DOHH2 (cell line): ENCODE measurements around the gene PDE6B.
A peak's percentile ranks its signal among the peaks of the same experiment; 100 is the strongest.

Source experiments
- H3F3A ChIP-seq: fragments of 200-600 bp; sonication (generic), shearing (Covaris generic); 2 replicates; pipeline ENCODE4 v1.6.0; 2016; ENCODE audit warnings: antibody characterized with exemption, mild to moderate bottlenecking; ENCODE audit not compliant: control insufficient read depth, insufficient read depth
- H3K27ac ChIP-seq: fragments of 200-600 bp; sonication (generic); 2 replicates; pipeline ENCODE4 v1.5.1; 2014; ENCODE audit warnings: low read depth, mild to moderate bottlenecking, low read length, moderate library complexity
- H3K27me3 ChIP-seq: fragments of 200-600 bp; sonication (generic); 2 replicates; pipeline ENCODE4 v1.6.1; 2014; ENCODE audit warnings: mild to moderate bottlenecking, low read length, mixed read lengths; ENCODE audit not compliant: control insufficient read depth
- H3K36me3 ChIP-seq: fragments of 200-600 bp; sonication (generic); 2 replicates; pipeline ENCODE4 v1.6.1; 2014; ENCODE audit warnings: mild to moderate bottlenecking, low read length, moderate library complexity, mixed read lengths; ENCODE audit not compliant: control insufficient read depth
- H3K4me1 ChIP-seq: fragments of 200-600 bp; sonication (generic); 2 replicates; pipeline ENCODE4 v1.6.1; 2014; ENCODE audit warnings: mild to moderate bottlenecking, low read length, mixed read lengths; ENCODE audit not compliant: control insufficient read depth
- H3K4me2 ChIP-seq: fragments of 200-600 bp; sonication (generic); 2 replicates; pipeline ENCODE4 v1.6.0; 2014; ENCODE audit warnings: mild to moderate bottlenecking, low read length, moderate library complexity
- H3K4me3 ChIP-seq: fragments of 200-600 bp; sonication (generic); 2 replicates; pipeline ENCODE4 v1.5.1; 2014; ENCODE audit warnings: mild to moderate bottlenecking, low read length, mixed read lengths
- H3K79me2 ChIP-seq: fragments of 200-600 bp; sonication (generic); 2 replicates; pipeline ENCODE4 v1.6.1; 2014; ENCODE audit warnings: mild to moderate bottlenecking, low read length, mixed read lengths; ENCODE audit not compliant: control insufficient read depth
- H3K9me2 ChIP-seq: fragments of 200-600 bp; sonication (generic); replicated peaks from 2 replicates; pipeline ENCODE4 v1.6.1; 2014; ENCODE audit warnings: mild to moderate bottlenecking, low read length, mixed read lengths; ENCODE audit not compliant: control insufficient read depth
- H3K9me3 ChIP-seq: fragments of 200-600 bp; sonication (generic); 2 replicates; pipeline ENCODE4 v1.6.1; 2014; ENCODE audit warnings: antibody characterized with exemption, low read length, mixed read lengths; ENCODE audit not compliant: control insufficient read depth, insufficient read depth
- H4K20me1 ChIP-seq: fragments of 200-600 bp; sonication (generic); 2 replicates; pipeline ENCODE4 v1.6.0; 2014; ENCODE audit warnings: low read depth, mild to moderate bottlenecking, antibody characterized with exemption, low read length, moderate library complexity; ENCODE audit not compliant: control insufficient read depth, insufficient read depth
- EZH2phosphoT487 ChIP-seq: fragments of 200-600 bp; sonication (generic); IDR thresholded peaks from 2 replicates; pipeline ENCODE4 v1.6.1; 2017; ENCODE audit warnings: borderline replicate concordance, mild to moderate bottlenecking, antibody characterized with exemption, low read length, moderate library complexity, mixed read lengths
- TF ChIP-seq, protein P1 (sequence below): fragments of 200-600 bp; sonication (generic); IDR thresholded peaks from one replicate; pipeline ENCODE4 v1.5.1; 2014; ENCODE audit warnings: antibody characterized with exemption, mild to moderate bottlenecking, low read depth, low read length; ENCODE audit not compliant: poor library complexity, severe bottlenecking

The PDE6B gene

DNA sequence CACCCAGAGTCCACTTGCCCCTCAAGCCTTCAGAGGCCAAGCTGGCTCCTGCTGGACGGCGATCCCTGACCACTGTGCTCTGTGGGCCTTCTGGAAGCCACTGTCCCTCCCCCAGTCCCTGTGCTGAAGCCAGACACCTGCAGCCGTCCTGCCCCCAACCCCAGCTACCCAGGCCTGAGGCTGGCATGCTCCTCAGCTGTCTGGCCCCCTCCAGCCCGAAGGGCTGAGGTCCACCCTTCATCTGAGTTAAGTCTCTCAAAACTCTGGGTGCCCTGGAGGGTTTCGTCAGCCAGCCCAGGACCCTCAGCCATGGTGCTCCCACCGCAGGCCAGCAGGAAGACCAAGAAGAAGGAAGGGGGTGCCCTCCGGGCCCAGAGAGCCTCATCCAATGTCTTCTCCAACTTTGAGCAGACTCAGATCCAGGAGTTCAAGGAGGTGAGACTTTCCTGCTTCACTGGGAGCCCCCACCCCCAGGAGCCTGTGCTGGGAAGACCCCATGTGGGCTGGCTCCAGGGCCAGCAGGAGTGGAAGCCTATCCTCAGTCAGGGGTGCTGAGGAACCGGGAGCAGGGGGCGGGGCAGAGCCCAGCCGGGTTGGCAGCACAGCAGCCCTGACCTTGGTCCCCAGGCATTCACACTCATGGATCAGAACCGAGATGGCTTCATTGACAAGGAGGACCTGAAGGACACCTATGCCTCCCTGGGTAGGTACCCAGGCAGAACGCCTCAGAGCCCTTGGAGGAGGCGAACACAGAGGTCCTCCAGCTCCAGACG is 53.1 kb downstream of the PDE6B start:
- H3K27me3 ChIP-seq, result no peaks in the 10 kb centered on the region
- peaks cover 10% of the 10 kb centered on the region for H3F3A ChIP-seq
- peaks cover 13% of the 10 kb centered on the region for H3K36me3 ChIP-seq
- H3K27ac ChIP-seq, result no peak overlapping the region
- TF ChIP-seq, protein P1, sequence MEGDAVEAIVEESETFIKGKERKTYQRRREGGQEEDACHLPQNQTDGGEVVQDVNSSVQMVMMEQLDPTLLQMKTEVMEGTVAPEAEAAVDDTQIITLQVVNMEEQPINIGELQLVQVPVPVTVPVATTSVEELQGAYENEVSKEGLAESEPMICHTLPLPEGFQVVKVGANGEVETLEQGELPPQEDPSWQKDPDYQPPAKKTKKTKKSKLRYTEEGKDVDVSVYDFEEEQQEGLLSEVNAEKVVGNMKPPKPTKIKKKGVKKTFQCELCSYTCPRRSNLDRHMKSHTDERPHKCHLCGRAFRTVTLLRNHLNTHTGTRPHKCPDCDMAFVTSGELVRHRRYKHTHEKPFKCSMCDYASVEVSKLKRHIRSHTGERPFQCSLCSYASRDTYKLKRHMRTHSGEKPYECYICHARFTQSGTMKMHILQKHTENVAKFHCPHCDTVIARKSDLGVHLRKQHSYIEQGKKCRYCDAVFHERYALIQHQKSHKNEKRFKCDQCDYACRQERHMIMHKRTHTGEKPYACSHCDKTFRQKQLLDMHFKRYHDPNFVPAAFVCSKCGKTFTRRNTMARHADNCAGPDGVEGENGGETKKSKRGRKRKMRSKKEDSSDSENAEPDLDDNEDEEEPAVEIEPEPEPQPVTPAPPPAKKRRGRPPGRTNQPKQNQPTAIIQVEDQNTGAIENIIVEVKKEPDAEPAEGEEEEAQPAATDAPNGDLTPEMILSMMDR, result no peak
- peaks cover 15% of the 10 kb centered on the region for H3K79me2 ChIP-seq
- no peaks in the 10 kb centered on the region for H3K9me3 ChIP-seq
- H3K4me1 ChIP-seq, result peaks cover 59% of the 10 kb centered on the region
- no peaks in the 10 kb centered on the region for H3K9me2 ChIP-seq
- H3K4me3 ChIP-seq, result no peak overlapping the region
- no peaks in the 10 kb centered on the region for H4K20me1 ChIP-seq
- H3K4me2 ChIP-seq, result peak overlapping the region; percentile 95; the same call in 1 of the 2 replicates

DNA sequence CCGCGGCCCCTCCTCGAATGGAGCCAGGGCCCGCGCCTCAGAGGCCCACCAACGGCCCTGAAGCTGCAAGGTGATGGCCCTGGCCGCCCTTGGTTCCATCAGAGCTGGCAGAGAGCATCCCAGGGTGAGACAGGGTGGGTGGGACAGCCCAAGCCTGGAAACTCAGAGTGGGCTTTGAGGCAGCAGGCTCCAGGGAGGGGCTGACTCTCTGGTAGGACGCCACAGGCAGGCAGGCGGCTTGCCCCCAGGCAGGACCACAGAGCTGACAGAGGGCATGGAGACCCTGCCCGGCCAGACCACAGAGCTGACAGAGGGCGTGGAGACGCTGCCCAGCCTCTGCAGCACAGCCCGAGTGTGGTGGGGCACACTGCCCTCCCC is 53.7 kb downstream of the PDE6B start:
- TF ChIP-seq EZH2phosphoT487, result no peak
- TF ChIP-seq, protein P1, result no peak
- H3F3A ChIP-seq, result peaks cover 10% of the 10 kb centered on the region
- peaks cover 12% of the 10 kb centered on the region for H3K79me2 ChIP-seq
- H3K27me3 ChIP-seq, result no peaks in the 10 kb centered on the region
- H4K20me1 ChIP-seq, result no peaks in the 10 kb centered on the region
- no peak overlapping the region for H3K27ac ChIP-seq
- no peak overlapping the region for H3K4me3 ChIP-seq
- H3K4me2 ChIP-seq, result no peak overlapping the region
- H3K36me3 ChIP-seq, result peaks cover 11% of the 10 kb centered on the region
- no peaks in the 10 kb centered on the region for H3K9me3 ChIP-seq
- H3K4me1 ChIP-seq, result peaks cover 64% of the 10 kb centered on the region
- H3K9me2 ChIP-seq, result no peaks in the 10 kb centered on the region

DNA sequence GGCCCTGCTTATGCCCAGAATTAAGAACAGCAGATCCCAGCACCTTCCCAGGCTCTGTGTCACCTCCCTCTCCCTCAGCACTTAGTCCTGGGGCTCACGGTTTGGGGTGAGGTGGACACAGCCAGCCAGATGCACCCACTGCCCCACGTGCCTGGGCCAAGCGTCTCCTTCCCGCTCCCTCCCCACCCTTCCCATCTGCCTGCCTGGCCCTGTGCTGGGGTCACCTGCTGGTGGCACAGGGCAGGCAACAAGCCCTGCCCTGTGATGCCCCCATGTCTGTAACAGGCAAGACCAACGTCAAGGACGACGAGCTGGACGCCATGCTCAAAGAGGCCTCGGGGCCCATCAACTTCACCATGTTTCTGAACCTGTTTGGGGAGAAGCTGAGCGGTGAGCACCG is 54.3 kb downstream of the PDE6B start:
- no peaks in the 10 kb centered on the region for H4K20me1 ChIP-seq
- H3K27ac ChIP-seq, result no peak overlapping the region
- H3K4me3 ChIP-seq, result no peak overlapping the region
- TF ChIP-seq EZH2phosphoT487, result no peak
- H3F3A ChIP-seq, result peaks cover 10% of the 10 kb centered on the region
- no peaks in the 10 kb centered on the region for H3K9me2 ChIP-seq
- H3K4me2 ChIP-seq, result 0 out of 2 replicates have a peak overlapping the region, but pooled peaks have one; percentile 65
- H3K36me3 ChIP-seq, result peaks cover 9% of the 10 kb centered on the region
- no peaks in the 10 kb centered on the region for H3K27me3 ChIP-seq
- peaks cover 67% of the 10 kb centered on the region for H3K4me1 ChIP-seq
- no peaks in the 10 kb centered on the region for H3K9me3 ChIP-seq
- H3K79me2 ChIP-seq, result peaks cover 9% of the 10 kb centered on the region

DNA sequence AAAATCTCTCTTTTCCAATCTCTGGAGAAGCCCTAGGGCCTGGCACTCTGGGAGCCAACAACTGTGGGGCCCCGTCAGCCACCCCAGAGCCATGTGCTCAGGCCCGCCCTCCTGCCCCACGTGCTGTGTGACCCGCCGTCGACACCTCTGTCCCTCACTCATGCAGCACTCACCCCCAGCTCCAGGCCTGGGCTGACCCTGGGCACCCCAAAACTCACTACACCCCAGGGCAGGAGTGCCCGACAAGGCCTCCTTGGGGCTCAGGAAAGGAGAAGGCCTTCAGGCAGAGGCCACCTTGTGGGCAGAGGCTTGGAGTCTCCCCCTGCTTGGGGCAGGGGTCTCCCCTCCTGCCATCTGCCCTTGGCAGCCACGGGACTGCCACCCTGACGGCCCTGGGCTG is 54.7 kb downstream of the PDE6B start:
- TF ChIP-seq, protein P1, result no peak
- no peak for TF ChIP-seq EZH2phosphoT487
- peaks cover 10% of the 10 kb centered on the region for H3F3A ChIP-seq
- H3K27me3 ChIP-seq, result no peaks in the 10 kb centered on the region
- H3K27ac ChIP-seq, result no peak overlapping the region
- H3K4me2 ChIP-seq, result peak overlapping the region; percentile 65
- H4K20me1 ChIP-seq, result no peaks in the 10 kb centered on the region
- peaks cover 68% of the 10 kb centered on the region for H3K4me1 ChIP-seq
- peaks cover 4% of the 10 kb centered on the region for H3K36me3 ChIP-seq
- peaks cover 4% of the 10 kb centered on the region for H3K79me2 ChIP-seq
- no peaks in the 10 kb centered on the region for H3K9me2 ChIP-seq
- H3K9me3 ChIP-seq, result no peaks in the 10 kb centered on the region
- peak overlapping the region; percentile 61 for H3K4me3 ChIP-seq
